SH-SY5Y (cell line): ENCODE measurements around the gene ALCAM.

Experiments used
- GATA2 ChIP-seq: IDR thresholded peaks from 2 replicates; pipeline ENCODE4 v1.6.1; 2011; ENCODE audit warnings: mild to moderate bottlenecking, low read depth, low read length
- GATA3 ChIP-seq: IDR thresholded peaks from 2 replicates; pipeline ENCODE4 v1.6.1; 2011; ENCODE audit warnings: low read depth, mild to moderate bottlenecking, low read length, moderate library complexity

ALCAM gene

GRCh38 chr3:105497386-105497785 lies 130.7 kb downstream of the ALCAM start:
- TF ChIP-seq GATA3, result no peak
- TF ChIP-seq GATA2, result no peak

- TF ChIP-seq GATA3 (no peak), GATA2 (no peak)
Observed at GRCh38 chr3:105499961-105500360, 133.3 kb downstream of the ALCAM start.

GRCh38 chr3:105502333-105502732 lies 135.6 kb downstream of the ALCAM start:
- no peak for TF ChIP-seq GATA2
- TF ChIP-seq GATA3, result no peak

- TF ChIP-seq GATA2 (no peak), GATA3 (no peak)
Observed at GRCh38 chr3:105503191-105503593, 136.5 kb downstream of the ALCAM start.

GRCh38 chr3:105504440-105504951 lies 137.8 kb downstream of the ALCAM start:
- no peak for TF ChIP-seq GATA3
- no peak for TF ChIP-seq GATA2

GRCh38 chr3:105505170-105505569 lies 138.5 kb downstream of the ALCAM start:
- TF ChIP-seq GATA3 (no peak), GATA2 (no peak)

- TF ChIP-seq GATA2 (no peak), GATA3 (no peak)
Observed at GRCh38 chr3:105511031-105511430, 144.3 kb downstream of the ALCAM start.

GRCh38 chr3:105512061-105512460 lies 145.4 kb downstream of the ALCAM start:
- TF ChIP-seq GATA3, result no peak
- TF ChIP-seq GATA2, result no peak

- TF ChIP-seq GATA2 (no peak), GATA3 (no peak)
Observed at GRCh38 chr3:105513042-105513441, 146.3 kb downstream of the ALCAM start.

GRCh38 chr3:105513886-105514285 lies 147.2 kb downstream of the ALCAM start:
- TF ChIP-seq GATA2, result no peak
- TF ChIP-seq GATA3, result no peak

GRCh38 chr3:105515372-105515771 lies 148.7 kb downstream of the ALCAM start:
- TF ChIP-seq GATA3 (no peak), GATA2 (no peak)

- no peak for TF ChIP-seq GATA3
- no peak for TF ChIP-seq GATA2
Observed at GRCh38 chr3:105516972-105517371, 150.3 kb downstream of the ALCAM start.

- TF ChIP-seq GATA2 (no peak), GATA3 (no peak)
Observed at GRCh38 chr3:105518203-105518602, 151.5 kb downstream of the ALCAM start.

- peak; percentile 45 for TF ChIP-seq GATA3
- no peak for TF ChIP-seq GATA2
Observed at GRCh38 chr3:105518806-105519418, 152.2 kb downstream of the ALCAM start.

GRCh38 chr3:105521770-105522169 lies 155.1 kb downstream of the ALCAM start:
- no peak for TF ChIP-seq GATA2
- no peak for TF ChIP-seq GATA3
